Measurements from ENCODE around the gene MAP2K4.

- TF ChIP-seq POLR2A (IDR thresholded peaks at IDR 0.05) (no peak), CTCF (IDR thresholded peaks at IDR 0.05) (no peak)
These were observed 143.4 kb downstream of the MAP2K4 start for GRCh38 chr17:12164085-12164484.
